IMR-90 (cell line): ENCODE measurements around the gene USH2A. TPM values are rescaled to one million over a fixed set of nuclear protein-coding genes. Genes with fewer than 3 reads are reported as not detected.

ENCODE experiments used
- ATAC-seq: fragments of 200-7000 bp; cut with Tn5 transposase; 2 replicates; pipeline ENCODE4 v1.9.1; 2020; ENCODE audit warnings: low read depth, mild to moderate bottlenecking, moderate library complexity
- BruUV-seq: library from RNA; stranded (reverse); fragments of 400-500 nt; replicated peaks from 2 replicates; lab custom pipeline; 2021; lab: Mats Ljungman, UMichigan
- CTCF ChIA-PET: fragments of 300-600 bp; formaldehyde crosslinking; extraction: SDS; loops from one replicate; lab custom pipeline; 2021; ENCODE audit warnings: antibody characterized with exemption; lab: Yijun Ruan, JAX
- POLR2A ChIA-PET: fragments of 300-600 bp; sonication (Branson Sonifier 250); formaldehyde crosslinking; loops from one replicate; lab custom pipeline; 2022; ENCODE audit warnings: antibody characterized with exemption; ENCODE audit not compliant: unreplicated experiment; lab: Charles Lee
- DNase-seq: peaks from one replicate; pipeline ENCODE4 v3.0.0; 2013
- H2AFZ ChIP-seq: replicated peaks from 2 replicates; pipeline ENCODE3; 2013; ENCODE audit warnings: low read length, mild to moderate bottlenecking; ENCODE audit not compliant: poor library complexity
- H2AK5ac ChIP-seq: 2 replicates; pipeline ENCODE4 v1.6.1; 2013; ENCODE audit warnings: low read depth, low read length, inconsistent platforms
- H2AK9ac ChIP-seq: replicated peaks from 2 replicates; pipeline ENCODE3; 2013; ENCODE audit warnings: mild to moderate bottlenecking, low read depth, low read length, moderate library complexity; ENCODE audit not compliant: poor library complexity
- H2BK120ac ChIP-seq: 2 replicates; pipeline ENCODE4 v1.6.1; 2013; ENCODE audit warnings: low read depth, low read length, inconsistent platforms
- H2BK15ac ChIP-seq: 3 replicates; pipeline ENCODE4 v1.6.1; 2013; ENCODE audit warnings: low read depth, low read length, inconsistent platforms
- H2BK20ac ChIP-seq: 2 replicates; pipeline ENCODE4 v1.6.1; 2013; ENCODE audit warnings: low read depth, mild to moderate bottlenecking, inconsistent platforms, low read length, moderate library complexity
- H2BK5ac ChIP-seq: 2 replicates; pipeline ENCODE4 v1.6.1; 2013; ENCODE audit warnings: mild to moderate bottlenecking, low read depth, low read length, inconsistent platforms; ENCODE audit not compliant: poor library complexity, severe bottlenecking
- H3K14ac ChIP-seq: replicated peaks from 2 replicates; pipeline ENCODE4 v1.6.1; 2013; ENCODE audit warnings: low read depth, low read length, inconsistent platforms
- H3K18ac ChIP-seq: 2 replicates; pipeline ENCODE4 v1.6.1; 2013; ENCODE audit warnings: low read depth, low read length, control low read depth
- H3K23ac ChIP-seq: 2 replicates; pipeline ENCODE4 v1.6.1; 2013; ENCODE audit warnings: low read depth, low read length, inconsistent platforms
- H3K27ac ChIP-seq: 2 replicates; pipeline ENCODE4 v1.5.1; 2013; ENCODE audit warnings: mild to moderate bottlenecking, control low read depth, low read length; ENCODE audit not compliant: insufficient read depth
- H3K27me3 ChIP-seq: 2 replicates; pipeline ENCODE4 v1.6.1; 2013; ENCODE audit warnings: low read length; ENCODE audit not compliant: control insufficient read depth, insufficient read depth
- H3K36me3 ChIP-seq: 2 replicates; pipeline ENCODE4 v1.6.1; 2013; ENCODE audit warnings: low read length, mixed read lengths; ENCODE audit not compliant: control insufficient read depth, insufficient read depth
- H3K4ac ChIP-seq: 2 replicates; pipeline ENCODE4 v1.6.1; 2013; ENCODE audit warnings: low read depth, low read length, inconsistent platforms
- H3K4me1 ChIP-seq: 2 replicates; pipeline ENCODE4 v1.6.1; 2013; ENCODE audit warnings: low read length, mixed read lengths; ENCODE audit not compliant: control insufficient read depth, insufficient read depth
- H3K4me2 ChIP-seq: 2 replicates; pipeline ENCODE4 v1.6.1; 2013; ENCODE audit warnings: low read depth, mild to moderate bottlenecking, control low read depth, low read length, moderate library complexity
- H3K4me3 ChIP-seq: 2 replicates; pipeline ENCODE4 v1.5.1; 2013; ENCODE audit warnings: low read depth, mild to moderate bottlenecking, control low read depth, low read length, moderate library complexity; ENCODE audit not compliant: insufficient read depth
- H3K56ac ChIP-seq: 2 replicates; pipeline ENCODE4 v1.6.1; 2013; ENCODE audit warnings: low read length, inconsistent platforms; ENCODE audit not compliant: insufficient read depth; ENCODE audit errors: extremely low read depth
- H3K79me1 ChIP-seq, 2 experiments: 2 replicates each; pipeline ENCODE4 v1.6.1; 2013; ENCODE audit warnings: low read length in 2 of 2, inconsistent platforms in 1 of 2, low read depth in 1 of 2
- H3K9ac ChIP-seq: 2 replicates; pipeline ENCODE4 v1.6.1; 2013; ENCODE audit warnings: low read depth, low read length, control low read depth
- H3K9me1 ChIP-seq: 2 replicates; pipeline ENCODE4 v1.6.1; 2013; ENCODE audit warnings: low read length, inconsistent platforms; ENCODE audit not compliant: insufficient read depth
- H3K9me3 ChIP-seq: 2 replicates; pipeline ENCODE4 v1.6.1; 2013; ENCODE audit warnings: low read length; ENCODE audit not compliant: control insufficient read depth, insufficient read depth
- H4K20me1 ChIP-seq: 2 replicates; pipeline ENCODE4 v1.6.1; 2013; ENCODE audit warnings: low read length, inconsistent platforms; ENCODE audit not compliant: insufficient read depth
- H4K5ac ChIP-seq: 2 replicates; pipeline ENCODE4 v1.6.1; 2013; ENCODE audit warnings: mild to moderate bottlenecking, low read depth, low read length, control low read depth
- H4K8ac ChIP-seq, 2 experiments: 2 replicates each; pipeline ENCODE4 v1.6.1; 2013; ENCODE audit warnings: low read depth in 2 of 2, low read length in 2 of 2, control low read depth in 1 of 2, inconsistent platforms in 1 of 2
- H4K91ac ChIP-seq: 2 replicates; pipeline ENCODE4 v1.6.1; 2013; ENCODE audit warnings: low read depth, low read length, inconsistent platforms; ENCODE audit not compliant: insufficient read depth
- CEBPB ChIP-seq: IDR thresholded peaks from 2 replicates; pipeline ENCODE4 v1.6.1; 2012; ENCODE audit warnings: low read depth, low read length, improper control_type of control experiment
- MAZ ChIP-seq: IDR thresholded peaks from 2 replicates; pipeline ENCODE4 v1.6.1; 2012; ENCODE audit warnings: low read depth, mild to moderate bottlenecking, low read length, improper control_type of control experiment, moderate library complexity, borderline replicate concordance
- MXI1 ChIP-seq: IDR thresholded peaks from 2 replicates; pipeline ENCODE4 v1.6.1; 2012; ENCODE audit warnings: low read depth, mild to moderate bottlenecking, low read length, moderate library complexity, borderline replicate concordance
- NFE2L2 ChIP-seq: fragments of 150-350 bp; IDR thresholded peaks from 2 replicates; pipeline ENCODE4 v1.6.1; 2016; ENCODE audit warnings: low read depth, mild to moderate bottlenecking, low read length
- POLR2A ChIP-seq: IDR thresholded peaks from 2 replicates; pipeline ENCODE4 v1.6.1; 2012; ENCODE audit warnings: mild to moderate bottlenecking, low read depth, low read length
- RAD21 ChIP-seq: IDR thresholded peaks from 2 replicates; pipeline ENCODE4 v1.6.1; 2012; ENCODE audit warnings: low read length, improper control_type of control experiment
- RCOR1 ChIP-seq: IDR thresholded peaks from 2 replicates; pipeline ENCODE4 v1.6.1; 2012; ENCODE audit warnings: mild to moderate bottlenecking, low read length, improper control_type of control experiment; ENCODE audit not compliant: insufficient replicate concordance
- RFX5 ChIP-seq: IDR thresholded peaks from 2 replicates; pipeline ENCODE4 v1.8.0; 2012; ENCODE audit warnings: low read depth, mild to moderate bottlenecking, low read length, moderate library complexity
- WGBS, 2 experiments: methylation state at CpG; one replicate each; pipeline versions ENCODE4 v1.1.5 to v1.1.7; 2013; ENCODE audit warnings: missing lambda C conversion rate in 2 of 2; ENCODE audit not compliant: insufficient read length in 1 of 2; ENCODE audit errors: extremely low coverage in 2 of 2; 5-methylcytosine and 5-hydroxymethylcytosine counted together
- dilution Hi-C: fragments of 300-500 bp; cut with HindIII; formaldehyde crosslinking; loops from one replicate; pipeline ENCODE4 v1.14.3; 2018; ENCODE audit warnings: low sequenced_read_pairs; ENCODE audit not compliant: unreplicated experiment
- in situ Hi-C: fragments of 300-500 bp; cut with MboI; formaldehyde crosslinking; loops from 3 replicates; pipeline ENCODE4 v1.14.3; 2019; ENCODE audit warnings: low sequenced_read_pairs, inconsistent platforms, mixed read lengths
- intact Hi-C: fragments of 100-400 bp; cut with micrococcal nuclease; formaldehyde crosslinking; loops from 2 replicates; pipeline ENCODE4 v1.10.0; 2022
- polyA plus RNA-seq, 3 experiments: library from polyadenylated mRNA; depleted of rRNA; stranded (reverse); fragments of >200 nt; gene quantifications; 2 replicates each; pipeline ENCODE4 v1.2.3, GENCODE V29; 2012; ENCODE audit warnings: low replicate concordance in 1 of 3
- total RNA-seq: library from RNA; depleted of rRNA; stranded (reverse); fragments of >200 nt; gene quantifications from 2 replicates; pipeline ENCODE4 v1.2.3, GENCODE V29; 2012
- TF ChIP-seq, protein P1 (sequence below): fragments of 150-350 bp; IDR thresholded peaks from 2 replicates; pipeline ENCODE4 v1.6.1; 2016; ENCODE audit warnings: low read depth, mild to moderate bottlenecking, low read length, moderate library complexity, borderline replicate concordance
- TF ChIP-seq, protein P2 (sequence below): fragments of 150-350 bp; IDR thresholded peaks from 2 replicates; pipeline ENCODE4 v1.6.1; 2017; ENCODE audit warnings: mild to moderate bottlenecking, antibody characterized with exemption, low read length, low read depth
- TF ChIP-seq, protein P3 (sequence below): conservative IDR thresholded peaks from 2 replicates; pipeline ENCODE4 v1.5.1; 2012; ENCODE audit warnings: mild to moderate bottlenecking, low read depth, low read length, improper control_type of control experiment

Gene USH2A
- total and polyA plus RNA-seq, 2 of the 4 experiments (the other 2 are of a cell fraction), result under 0.01 to 0.02 TPM

DNA sequence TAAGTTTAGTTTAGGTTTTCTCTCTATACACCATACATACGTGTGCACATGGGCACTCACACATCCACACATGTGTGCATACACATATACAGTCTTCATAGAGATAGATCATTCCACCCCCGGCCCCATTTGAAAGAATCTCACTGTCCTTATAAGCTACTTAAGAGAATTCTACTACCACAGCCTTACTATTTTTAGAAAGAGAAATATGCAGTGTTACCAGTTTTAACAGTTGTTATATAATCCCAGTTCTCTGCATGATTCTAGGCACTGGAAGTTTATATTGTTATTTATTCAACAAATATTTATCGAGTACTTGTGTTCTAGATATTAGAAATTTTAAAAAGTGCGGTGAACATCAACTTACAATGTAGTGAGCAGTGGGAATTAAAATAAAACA lies 814.6 kb downstream of the USH2A start:
- WGBS, 2 experiments, result 100% methylated on average over 1 of the region's 4 CpGs; no CpG with 5 or more reads in 1 of the 2 experiments
- no peak overlapping the region for H3K4me2 ChIP-seq
- H3K27ac ChIP-seq, result no peak overlapping the region
- ChIA-PET CTCF (no interaction called here), POLR2A (no interaction called here)
- H2AK5ac ChIP-seq, result no peak overlapping the region
- H3K9me1 ChIP-seq, result peaks cover 2% of the 10 kb centered on the region; the same call in 1 of the 2 replicates
- H3K4me3 ChIP-seq, result no peak overlapping the region
- no peak overlapping the region for H2AK9ac ChIP-seq
- intact Hi-C loops (no loop called here), in situ Hi-C loops (no loop called here), dilution Hi-C loops (no loop called here)
- no peak overlapping the region for H2BK120ac ChIP-seq
- no peak overlapping the region for H4K91ac ChIP-seq
- no peak for DNase-seq
- TF ChIP-seq MAZ (no peak), NFE2L2 (no peak), RAD21 (no peak), RFX5 (no peak), CEBPB (no peak), POLR2A (no peak), RCOR1 (no peak), MXI1 (no peak)
- TF ChIP-seq, protein P1, sequence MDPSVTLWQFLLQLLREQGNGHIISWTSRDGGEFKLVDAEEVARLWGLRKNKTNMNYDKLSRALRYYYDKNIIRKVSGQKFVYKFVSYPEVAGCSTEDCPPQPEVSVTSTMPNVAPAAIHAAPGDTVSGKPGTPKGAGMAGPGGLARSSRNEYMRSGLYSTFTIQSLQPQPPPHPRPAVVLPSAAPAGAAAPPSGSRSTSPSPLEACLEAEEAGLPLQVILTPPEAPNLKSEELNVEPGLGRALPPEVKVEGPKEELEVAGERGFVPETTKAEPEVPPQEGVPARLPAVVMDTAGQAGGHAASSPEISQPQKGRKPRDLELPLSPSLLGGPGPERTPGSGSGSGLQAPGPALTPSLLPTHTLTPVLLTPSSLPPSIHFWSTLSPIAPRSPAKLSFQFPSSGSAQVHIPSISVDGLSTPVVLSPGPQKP, result no peak
- TF ChIP-seq, protein P2, sequence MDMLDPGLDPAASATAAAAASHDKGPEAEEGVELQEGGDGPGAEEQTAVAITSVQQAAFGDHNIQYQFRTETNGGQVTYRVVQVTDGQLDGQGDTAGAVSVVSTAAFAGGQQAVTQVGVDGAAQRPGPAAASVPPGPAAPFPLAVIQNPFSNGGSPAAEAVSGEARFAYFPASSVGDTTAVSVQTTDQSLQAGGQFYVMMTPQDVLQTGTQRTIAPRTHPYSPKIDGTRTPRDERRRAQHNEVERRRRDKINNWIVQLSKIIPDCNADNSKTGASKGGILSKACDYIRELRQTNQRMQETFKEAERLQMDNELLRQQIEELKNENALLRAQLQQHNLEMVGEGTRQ, result no peak
- TF ChIP-seq, protein P3, sequence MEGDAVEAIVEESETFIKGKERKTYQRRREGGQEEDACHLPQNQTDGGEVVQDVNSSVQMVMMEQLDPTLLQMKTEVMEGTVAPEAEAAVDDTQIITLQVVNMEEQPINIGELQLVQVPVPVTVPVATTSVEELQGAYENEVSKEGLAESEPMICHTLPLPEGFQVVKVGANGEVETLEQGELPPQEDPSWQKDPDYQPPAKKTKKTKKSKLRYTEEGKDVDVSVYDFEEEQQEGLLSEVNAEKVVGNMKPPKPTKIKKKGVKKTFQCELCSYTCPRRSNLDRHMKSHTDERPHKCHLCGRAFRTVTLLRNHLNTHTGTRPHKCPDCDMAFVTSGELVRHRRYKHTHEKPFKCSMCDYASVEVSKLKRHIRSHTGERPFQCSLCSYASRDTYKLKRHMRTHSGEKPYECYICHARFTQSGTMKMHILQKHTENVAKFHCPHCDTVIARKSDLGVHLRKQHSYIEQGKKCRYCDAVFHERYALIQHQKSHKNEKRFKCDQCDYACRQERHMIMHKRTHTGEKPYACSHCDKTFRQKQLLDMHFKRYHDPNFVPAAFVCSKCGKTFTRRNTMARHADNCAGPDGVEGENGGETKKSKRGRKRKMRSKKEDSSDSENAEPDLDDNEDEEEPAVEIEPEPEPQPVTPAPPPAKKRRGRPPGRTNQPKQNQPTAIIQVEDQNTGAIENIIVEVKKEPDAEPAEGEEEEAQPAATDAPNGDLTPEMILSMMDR, result no peak
- ATAC-seq, result no peak
- no peak overlapping the region for H2BK15ac ChIP-seq
- no peak overlapping the region for H3K14ac ChIP-seq
- H3K18ac ChIP-seq, result no peak overlapping the region
- H3K9ac ChIP-seq, result no peak overlapping the region
- no peaks in the 10 kb centered on the region for H4K20me1 ChIP-seq
- BruUV-seq, result no TSS peak
- H2AFZ ChIP-seq, result no peak overlapping the region
- no peaks in the 10 kb centered on the region for H3K27me3 ChIP-seq
- no peak overlapping the region for H2BK5ac ChIP-seq
- H3K4ac ChIP-seq, result no peak overlapping the region
- peaks cover 2% of the 10 kb centered on the region; the same call in 1 of the 2 replicates for H3K9me3 ChIP-seq
- peaks cover 23% of the 10 kb centered on the region for H3K36me3 ChIP-seq
- H4K8ac ChIP-seq, result no peak overlapping the region
- H3K79me1 ChIP-seq, result peaks cover 9 to 15% of the 10 kb centered on the region in 2 experiments
- no peak overlapping the region for H3K23ac ChIP-seq
- H4K5ac ChIP-seq, result no peak overlapping the region
- H3K4me1 ChIP-seq, result peaks cover 3% of the 10 kb centered on the region; the same call in 1 of the 2 replicates
- H2BK20ac ChIP-seq, result no peak overlapping the region
- H3K56ac ChIP-seq, result no peak overlapping the region
